Measurements from ENCODE around the gene MYOZ2.

MYOZ2 gene

GRCh38 chr4:119197772-119198212, 62.2 kb downstream of the MYOZ2 start:
- no peak for DNase-seq (ENCODE audit: low spot score)

- DNase-seq (ENCODE audit: low spot score), result peak; percentile 11
Observed at GRCh38 chr4:119204916-119205315, 69.3 kb downstream of the MYOZ2 start.

GRCh38 chr4:119205690-119206089, 70.1 kb downstream of the MYOZ2 start:
- no peak for DNase-seq (ENCODE audit: low spot score)

GRCh38 chr4:119206178-119206577, 70.5 kb downstream of the MYOZ2 start:
- DNase-seq (ENCODE audit: low spot score), result no peak

GRCh38 chr4:119207051-119207450, 71.4 kb downstream of the MYOZ2 start:
- no peak for DNase-seq (ENCODE audit: low spot score)

- DNase-seq (ENCODE audit: low spot score), result no peak
Observed at GRCh38 chr4:119209077-119209476, 73.4 kb downstream of the MYOZ2 start.

- no peak for DNase-seq (ENCODE audit: low spot score)
Observed at GRCh38 chr4:119209586-119209985, 74.0 kb downstream of the MYOZ2 start.

- no peak for DNase-seq (ENCODE audit: low spot score)
Observed at GRCh38 chr4:119210775-119211174, 75.1 kb downstream of the MYOZ2 start.

- DNase-seq (ENCODE audit: low spot score), result no peak
Observed at GRCh38 chr4:119211867-119212233, 76.2 kb downstream of the MYOZ2 start.

- DNase-seq (ENCODE audit: low spot score), result peak; percentile 90
Observed at GRCh38 chr4:119212234-119212963, 76.8 kb downstream of the MYOZ2 start, which contains the start of gene USP53. Gene USP53, plus strand, starts transcription at chr4:119212713. Its CDS starts 27,047 bp downstream, at chr4:119239760.

GRCh38 chr4:119212964-119213606, 77.5 kb downstream of the MYOZ2 start:
- DNase-seq (ENCODE audit: low spot score), result peak; percentile 62

GRCh38 chr4:119218093-119218492, 82.5 kb downstream of the MYOZ2 start:
- DNase-seq (ENCODE audit: low spot score), result no peak

GRCh38 chr4:119221412-119221811, 85.8 kb downstream of the MYOZ2 start:
- DNase-seq (ENCODE audit: low spot score), result no peak

- DNase-seq (ENCODE audit: low spot score), result no peak
Observed at GRCh38 chr4:119227690-119228089, 92.1 kb downstream of the MYOZ2 start.

- no peak for DNase-seq (ENCODE audit: low spot score)
Observed at GRCh38 chr4:119228406-119228805, 92.8 kb downstream of the MYOZ2 start.

- DNase-seq (ENCODE audit: low spot score), result no peak
Observed at GRCh38 chr4:119229908-119230687, 94.5 kb downstream of the MYOZ2 start.

- DNase-seq (ENCODE audit: low spot score), result no peak
Observed at GRCh38 chr4:119231491-119231890, 95.9 kb downstream of the MYOZ2 start.

- DNase-seq (ENCODE audit: low spot score), result no peak
Observed at GRCh38 chr4:119232286-119232685, 96.7 kb downstream of the MYOZ2 start.

- no peak for DNase-seq (ENCODE audit: low spot score)
Observed at GRCh38 chr4:119233191-119233590, 97.6 kb downstream of the MYOZ2 start.

GRCh38 chr4:119233750-119234149, 98.1 kb downstream of the MYOZ2 start:
- DNase-seq (ENCODE audit: low spot score), result no peak

GRCh38 chr4:119237201-119237600, 101.6 kb downstream of the MYOZ2 start:
- DNase-seq (ENCODE audit: low spot score), result no peak
